ENCODE results near the gene GABRD. TPM values are rescaled to one million over a fixed set of nuclear protein-coding genes. Genes with fewer than 3 reads are reported as not detected.

GABRD gene
- total RNA-seq, 1 donor from 2014 or later = not detected

GRCh38 chr1:2049718-2050431 is 30.7 kb downstream of the GABRD start, which contains the start of gene PRKCZ:
Gene PRKCZ, plus strand, starts transcription at chr1:2050411. Its CDS starts 220 bp downstream, at chr1:2050631.
- Histone ChIP-seq H3K4me3 (ENCODE audit: low read depth, low read length) (peak within 1 kb of the TSS; percentile 75), H3K36me3 (ENCODE audit: control insufficient read depth, insufficient read depth, low read length) (no peaks in the 10 kb centered on the region), H3K27me3 (ENCODE audit: control insufficient read depth, insufficient read depth, low read length) (no peaks in the 10 kb centered on the region)
- peak; percentile 56 for DNase-seq (ENCODE audit: low read depth)
- no peak for TF ChIP-seq CTCF (IDR thresholded peaks at IDR 0.05; ENCODE audit: insufficient read depth, low read length, poor library complexity, severe bottlenecking)

- Histone ChIP-seq H3K36me3 (ENCODE audit: control insufficient read depth, insufficient read depth, low read length) (no peaks in the 10 kb centered on the region), H3K27me3 (ENCODE audit: control insufficient read depth, insufficient read depth, low read length) (no peaks in the 10 kb centered on the region), H3K4me3 (ENCODE audit: low read depth, low read length) (peak overlapping the region; percentile 75)
- no peak for TF ChIP-seq CTCF (IDR thresholded peaks at IDR 0.05; ENCODE audit: insufficient read depth, low read length, poor library complexity, severe bottlenecking)
- DNase-seq (ENCODE audit: low read depth) = no peak
These were observed 31.3 kb downstream of the GABRD start for GRCh38 chr1:2050461-2050792.

- no peak for TF ChIP-seq CTCF (IDR thresholded peaks at IDR 0.05; ENCODE audit: insufficient read depth, low read length, poor library complexity, severe bottlenecking)
- no peaks in the 10 kb centered on the region for H3K27me3 ChIP-seq (ENCODE audit: control insufficient read depth, insufficient read depth, low read length)
- H3K4me3 ChIP-seq (ENCODE audit: low read depth, low read length) = peak overlapping the region; percentile 75
- H3K36me3 ChIP-seq (ENCODE audit: control insufficient read depth, insufficient read depth, low read length) = no peaks in the 10 kb centered on the region
- no peak for DNase-seq (ENCODE audit: low read depth)
These were observed 31.9 kb downstream of the GABRD start for GRCh38 chr1:2050793-2051682.

- no peaks in the 10 kb centered on the region for H3K36me3 ChIP-seq (ENCODE audit: control insufficient read depth, insufficient read depth, low read length)
- H3K27me3 ChIP-seq (ENCODE audit: control insufficient read depth, insufficient read depth, low read length) = no peaks in the 10 kb centered on the region
- no peak for DNase-seq (ENCODE audit: low read depth)
- TF ChIP-seq CTCF (IDR thresholded peaks at IDR 0.05; ENCODE audit: insufficient read depth, low read length, poor library complexity, severe bottlenecking) = no peak
- H3K4me3 ChIP-seq (ENCODE audit: low read depth, low read length) = no peak overlapping the region
These were observed 33.0 kb downstream of the GABRD start for GRCh38 chr1:2052054-2052679.

- no peak for TF ChIP-seq CTCF (IDR thresholded peaks at IDR 0.05; ENCODE audit: insufficient read depth, low read length, poor library complexity, severe bottlenecking)
- DNase-seq (ENCODE audit: low read depth) = no peak
- Histone ChIP-seq H3K36me3 (ENCODE audit: control insufficient read depth, insufficient read depth, low read length) (no peaks in the 10 kb centered on the region), H3K4me3 (ENCODE audit: low read depth, low read length) (no peak overlapping the region), H3K27me3 (ENCODE audit: control insufficient read depth, insufficient read depth, low read length) (no peaks in the 10 kb centered on the region)
These were observed 33.6 kb downstream of the GABRD start for GRCh38 chr1:2052756-2053155.

All from kidney epithelial cell (primary cell).